K562 (cell line): ENCODE results near the gene ADORA3. TPM values are rescaled to one million over a fixed set of nuclear protein-coding genes. Genes with fewer than 3 reads are reported as not detected.
A peak's percentile ranks its signal among the peaks of the same experiment; 100 is the strongest.

Source experiments
- ADNP ChIP-seq: fragments of 200-800 bp; sonication (Bioruptor generic); IDR thresholded peaks from 2 replicates; pipeline ENCODE4 v1.6.1; 2016; ENCODE audit warnings: missing genetic modification characterization, missing compliant biosample characterization
- ARNT ChIP-seq, 2 experiments: fragments of 450-650 bp; IDR thresholded peaks; 2 replicates each; pipeline ENCODE4 v1.6.1; 2016; ENCODE audit warnings: mild to moderate bottlenecking in 1 of 2
- BCOR ChIP-seq: fragments of 450-650 bp; IDR thresholded peaks from 2 replicates; pipeline ENCODE4 v1.6.1; 2016
- BDP1 ChIP-seq: IDR thresholded peaks from 3 replicates; pipeline ENCODE4 v1.6.1; 2011; ENCODE audit not compliant: insufficient read length, insufficient read depth
- ELF1 ChIP-seq: fragments of 200-800 bp; sonication (Bioruptor generic); IDR thresholded peaks from 2 replicates; pipeline ENCODE4 v1.6.1; 2016; ENCODE audit warnings: missing genetic modification characterization, missing compliant biosample characterization
- ELF4 ChIP-seq: fragments of 450-650 bp; formaldehyde crosslinking; IDR thresholded peaks from 2 replicates; pipeline ENCODE4 v1.4.0; 2022; ENCODE audit warnings: missing genetic modification characterization
- FOSL1 ChIP-seq: fragments of 200-800 bp; sonication (Bioruptor generic); conservative IDR thresholded peaks from 2 replicates; pipeline ENCODE4 v1.6.1; 2016; ENCODE audit warnings: missing genetic modification characterization, missing compliant biosample characterization
- HDAC8 ChIP-seq: fragments of 450-650 bp; IDR thresholded peaks from 2 replicates; pipeline ENCODE4 v1.6.1; 2016; ENCODE audit warnings: mild to moderate bottlenecking, missing genetic modification characterization, moderate library complexity, missing compliant biosample characterization
- HEY1 ChIP-seq: fragments of 250-450 bp; sonication (Bioruptor Pico); IDR thresholded peaks from 2 replicates; pipeline ENCODE4 v1.5.0; 2020; ENCODE audit warnings: mild to moderate bottlenecking, moderate library complexity, borderline replicate concordance
- HINFP ChIP-seq: fragments of 450-650 bp; conservative IDR thresholded peaks from 2 replicates; pipeline ENCODE4 v1.6.1; 2016; ENCODE audit warnings: missing genetic modification characterization, low read depth, mild to moderate bottlenecking, control low read depth, missing compliant biosample characterization
- HIVEP1 ChIP-seq: fragments of 250-450 bp; sonication (Bioruptor Pico); IDR thresholded peaks from 2 replicates; pipeline ENCODE4 v1.4.0; 2020; ENCODE audit warnings: mild to moderate bottlenecking
- KDM4B ChIP-seq, 2 experiments: fragments of 450-650 bp in 1 of 2; sonication (generic) in 1 of 2; IDR thresholded peaks; 2 replicates each; pipeline ENCODE4 v1.6.1; 2016 to 2017; ENCODE audit warnings: borderline replicate concordance in 2 of 2, antibody characterized with exemption in 1 of 2, low read depth in 1 of 2, mild to moderate bottlenecking in 1 of 2
- LEF1 ChIP-seq: fragments of 450-650 bp; IDR thresholded peaks from 2 replicates; pipeline ENCODE4 v1.6.1; 2016; ENCODE audit warnings: mild to moderate bottlenecking
- NKRF ChIP-seq: fragments of 450-650 bp; IDR thresholded peaks from 2 replicates; pipeline ENCODE4 v1.6.1; 2016; ENCODE audit warnings: borderline replicate concordance
- RB1 ChIP-seq: fragments of 450-650 bp; IDR thresholded peaks from 2 replicates; pipeline ENCODE4 v1.6.1; 2017; ENCODE audit warnings: low read depth, mild to moderate bottlenecking
- RBM25 ChIP-seq: fragments of 200-400 bp; formaldehyde crosslinking; IDR thresholded peaks from 2 replicates; pipeline ENCODE4 v1.6.1; 2018; ENCODE audit warnings: low read length, low read depth, moderate library complexity; ENCODE audit not compliant: severe bottlenecking
- TFAP4 ChIP-seq: sonication (generic); formaldehyde crosslinking; IDR thresholded peaks from 2 replicates; pipeline ENCODE4 v1.8.0; 2022; ENCODE audit warnings: missing genetic modification reagents, mild to moderate bottlenecking, moderate library complexity, borderline replicate concordance
- THAP7 ChIP-seq: fragments of 250-450 bp; sonication (Bioruptor Pico); IDR thresholded peaks from 2 replicates; pipeline ENCODE4 v1.5.0; 2021
- XRCC4 ChIP-seq: IDR thresholded peaks from one replicate; pipeline ENCODE4 v1.6.1; 2011; ENCODE audit not compliant: insufficient read depth, insufficient read length; ENCODE audit errors: extremely low read depth
- ZBTB26 ChIP-seq: fragments of 450-650 bp; formaldehyde crosslinking; IDR thresholded peaks from 2 replicates; pipeline ENCODE4 v1.4.0; 2022; ENCODE audit warnings: missing genetic modification characterization
- ZFPM2 ChIP-seq: fragments of 250-450 bp; sonication (Bioruptor Pico); IDR thresholded peaks from 2 replicates; pipeline ENCODE4 v1.5.1; 2022; ENCODE audit warnings: mild to moderate bottlenecking
- ZNF239 ChIP-seq: fragments of 250-450 bp; sonication (Bioruptor Pico); IDR thresholded peaks from 2 replicates; pipeline ENCODE4 v1.4.0; 2020; ENCODE audit warnings: mild to moderate bottlenecking
- ZNF655 ChIP-seq: fragments of 250-450 bp; sonication (Bioruptor Pico); IDR thresholded peaks from 2 replicates; pipeline ENCODE4 v1.5.0; 2021
- polyA plus RNA-seq, 8 experiments: library from polyadenylated mRNA; depleted of rRNA in 4 of 8; stranded (reverse) in 5 of 8; unstranded in 3 of 8; fragments of >200 nt; fragmentation: Nextera tagmentation in 2 of 8; fragmentation: Illumina TruSeq in 1 of 8; extraction: Ambion mirVana in 2 of 8; extraction: Trizol in 1 of 8; gene quantifications; 2 replicates each; pipeline versions ENCODE4 v1.2.1 to v1.2.3, GENCODE V29; 2011 to 2014; ENCODE audit warnings: inconsistent platforms in 1 of 8, missing spikeins in 1 of 8
- total RNA-seq, 7 experiments: library from RNA; depleted of rRNA in 6 of 7; stranded (reverse); fragments of >200 nt in 6 of 7; fragmentation: Illumina TruSeq in 2 of 7; extraction: Trizol in 2 of 7; gene quantifications; 2 replicates each; pipeline versions ENCODE4 v1.2.1 to v1.2.3, GENCODE V29; 2011 to 2021; ENCODE audit warnings: low replicate concordance in 1 of 7

Gene ADORA3
- total and polyA plus RNA-seq, 9 of the 15 experiments (the other 6 are each of a cell fraction or from before 2014, with no cell fraction given): 0.09 to 0.35 (median 0.16) TPM; not detected in 3

GRCh38 chr1:111503585-111504060 is at the start of gene ADORA3, which contains the start of gene TMIGD3 (continued):
- TF ChIP-seq ZNF655 (CRISPR knock-in tag): no peak
- no peak for TF ChIP-seq NKRF
- TF ChIP-seq XRCC4: no peak
- no peak for TF ChIP-seq HEY1 (CRISPR knock-in tag)
- no peak for TF ChIP-seq KDM4B (IDR thresholded peaks at IDR 0.05; ENCODE audit: borderline replicate concordance in 2 of 2, low read depth in 1 of 2)
- no peak for TF ChIP-seq ADNP (tag)
- TF ChIP-seq THAP7 (CRISPR knock-in tag): no peak
- peak; percentile 83 for TF ChIP-seq HIVEP1 (CRISPR knock-in tag)
- TF ChIP-seq RBM25: no peak
- TF ChIP-seq ZFPM2 (CRISPR knock-in tag): no peak
- peak; percentile 94 for TF ChIP-seq ELF4 (CRISPR knock-in tag)
- TF ChIP-seq TFAP4 (CRISPR knock-in tag): no peak
- no peak for TF ChIP-seq LEF1
- TF ChIP-seq ZBTB26: peak; percentile 80; the same call in 1 of the 2 replicates
- TF ChIP-seq FOSL1 (tag): no peak
- no peak for TF ChIP-seq BCOR
- peak; percentile 83 for TF ChIP-seq ZNF239 (CRISPR knock-in tag)
- no peak for TF ChIP-seq BDP1
- TF ChIP-seq RB1: no peak
- TF ChIP-seq ARNT (IDR thresholded peaks at IDR 0.05): no peak
- no peak for TF ChIP-seq HDAC8
- TF ChIP-seq HINFP: no peak
- peak; percentile 76 for TF ChIP-seq ELF1 (tag)
